ENCODE results near the gene LHFPL3.

GRCh38 chr7:104652434-104652833 lies 324.0 kb downstream of the LHFPL3 start:
- TF ChIP-seq CTCF (IDR thresholded peaks at IDR 0.05; ENCODE audit: insufficient read depth, low read length) (no peak), REST (IDR thresholded peaks at IDR 0.05; ENCODE audit: insufficient replicate concordance, low read depth) (no peak), POLR2AphosphoS5 (IDR thresholded peaks at IDR 0.05; ENCODE audit: low read depth) (no peak), SPI1 (IDR thresholded peaks at IDR 0.05; ENCODE audit: borderline replicate concordance, low read depth) (no peak), GABPA (IDR thresholded peaks at IDR 0.05; ENCODE audit: low read depth) (no peak)
